ENCODE results near the gene ZBTB40.
A peak's percentile ranks its signal among the peaks of the same experiment; 100 is the strongest.

Gene ZBTB40

DNA sequence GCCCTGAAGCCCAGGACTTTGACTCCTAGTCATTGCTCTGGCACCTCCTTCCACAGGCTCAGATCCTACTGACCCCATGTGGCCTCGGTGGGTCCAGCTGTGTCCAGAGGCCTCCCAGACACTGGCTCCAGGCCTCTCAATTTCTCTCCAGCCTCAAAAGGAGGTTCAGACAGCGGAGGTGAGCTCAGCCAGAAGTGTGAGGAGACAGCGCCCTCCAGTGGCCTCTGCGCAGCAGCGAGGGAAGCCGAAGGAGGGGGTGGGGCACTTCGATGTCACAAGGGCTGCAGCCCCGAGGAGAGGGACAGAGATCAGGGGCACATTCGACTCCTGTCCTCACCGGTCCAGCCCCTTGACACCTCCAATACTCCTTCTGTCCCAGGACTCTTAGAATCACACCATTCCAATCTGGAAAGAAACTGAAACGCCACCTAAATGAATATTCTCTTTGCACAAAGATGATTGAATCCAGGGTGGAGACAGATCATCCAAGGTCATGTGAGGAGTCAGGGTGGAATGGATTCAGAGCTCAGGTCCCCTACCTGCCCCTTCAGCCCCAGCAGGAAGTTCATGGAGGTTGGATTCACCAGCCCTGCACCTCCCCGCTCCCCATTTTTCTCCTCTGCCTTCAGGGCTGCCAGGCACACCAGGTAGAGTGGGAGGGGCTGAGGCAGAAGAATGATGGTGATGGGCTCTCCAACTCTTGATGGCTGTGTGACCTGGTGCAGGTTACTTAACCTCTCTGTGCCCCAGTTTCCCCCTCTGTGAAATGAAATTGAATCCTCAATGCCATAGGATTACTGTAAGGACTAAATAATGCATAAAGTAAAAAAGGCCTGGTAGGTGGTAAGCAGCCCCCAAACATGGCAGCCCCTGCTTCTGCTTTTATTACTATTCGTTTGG, 34.8 kb upstream of the ZBTB40 start (continued):
- TF ChIP-seq KLF17 (tag by site-specific recombination; IDR thresholded peaks at IDR 0.05) (peak; percentile 70), ZNF837 (tag by site-specific recombination; IDR thresholded peaks at IDR 0.05) (no peak), ZNF2 (tag by site-specific recombination; IDR thresholded peaks at IDR 0.05) (peak; percentile 57; the same call in 1 of the 2 replicates), TRIM28 (IDR thresholded peaks at IDR 0.05; ENCODE audit: borderline replicate concordance, low read length) (0 out of 2 replicates have a peak, but pooled peaks have one; percentile 17), ZFHX2 (tag by site-specific recombination; conservative IDR thresholded peaks at IDR 0.05) (0 out of 2 replicates have a peak, but pooled peaks have one; percentile 21), ZNF521 (tag by site-specific recombination; IDR thresholded peaks at IDR 0.05) (no peak), KLF16 (tag by site-specific recombination; IDR thresholded peaks at IDR 0.05) (peak; percentile 84), ZNF561 (tag by site-specific recombination; IDR thresholded peaks at IDR 0.05; ENCODE audit: borderline replicate concordance) (no peak), SALL2 (tag by site-specific recombination; IDR thresholded peaks at IDR 0.05; ENCODE audit: borderline replicate concordance) (no peak), ZNF394 (tag by site-specific recombination; IDR thresholded peaks at IDR 0.05; ENCODE audit: borderline replicate concordance) (peak; percentile 42; the same call in 1 of the 2 replicates), ZBTB17 (tag by site-specific recombination; IDR thresholded peaks at IDR 0.05) (peak; percentile 60), ZFP69B (tag by site-specific recombination; IDR thresholded peaks at IDR 0.05) (peak; percentile 56; the same call in 1 of the 2 replicates), PATZ1 (tag by site-specific recombination; IDR thresholded peaks at IDR 0.05) (peak; percentile 48; the same call in 1 of the 2 replicates), KLF10 (tag by site-specific recombination; IDR thresholded peaks at IDR 0.05) (peak; percentile 50; the same call in 1 of the 2 replicates), ZSCAN30 (tag by site-specific recombination; IDR thresholded peaks at IDR 0.05) (peak; percentile 93), ZBTB8A (tag by site-specific recombination; IDR thresholded peaks at IDR 0.05) (0 out of 2 replicates have a peak, but pooled peaks have one; percentile 30)
- TF ChIP-seq, protein P1, sequence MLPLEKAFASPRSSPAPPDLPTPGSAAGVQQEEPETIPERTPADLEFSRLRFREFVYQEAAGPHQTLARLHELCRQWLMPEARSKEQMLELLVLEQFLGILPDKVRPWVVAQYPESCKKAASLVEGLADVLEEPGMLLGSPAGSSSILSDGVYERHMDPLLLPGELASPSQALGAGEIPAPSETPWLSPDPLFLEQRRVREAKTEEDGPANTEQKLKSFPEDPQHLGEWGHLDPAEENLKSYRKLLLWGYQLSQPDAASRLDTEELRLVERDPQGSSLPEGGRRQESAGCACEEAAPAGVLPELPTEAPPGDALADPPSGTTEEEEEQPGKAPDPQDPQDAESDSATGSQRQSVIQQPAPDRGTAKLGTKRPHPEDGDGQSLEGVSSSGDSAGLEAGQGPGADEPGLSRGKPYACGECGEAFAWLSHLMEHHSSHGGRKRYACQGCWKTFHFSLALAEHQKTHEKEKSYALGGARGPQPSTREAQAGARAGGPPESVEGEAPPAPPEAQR (tag by site-specific recombination; IDR thresholded peaks at IDR 0.05) = 0 out of 2 replicates have a peak, but pooled peaks have one; percentile 20
- TF ChIP-seq, protein P2, sequence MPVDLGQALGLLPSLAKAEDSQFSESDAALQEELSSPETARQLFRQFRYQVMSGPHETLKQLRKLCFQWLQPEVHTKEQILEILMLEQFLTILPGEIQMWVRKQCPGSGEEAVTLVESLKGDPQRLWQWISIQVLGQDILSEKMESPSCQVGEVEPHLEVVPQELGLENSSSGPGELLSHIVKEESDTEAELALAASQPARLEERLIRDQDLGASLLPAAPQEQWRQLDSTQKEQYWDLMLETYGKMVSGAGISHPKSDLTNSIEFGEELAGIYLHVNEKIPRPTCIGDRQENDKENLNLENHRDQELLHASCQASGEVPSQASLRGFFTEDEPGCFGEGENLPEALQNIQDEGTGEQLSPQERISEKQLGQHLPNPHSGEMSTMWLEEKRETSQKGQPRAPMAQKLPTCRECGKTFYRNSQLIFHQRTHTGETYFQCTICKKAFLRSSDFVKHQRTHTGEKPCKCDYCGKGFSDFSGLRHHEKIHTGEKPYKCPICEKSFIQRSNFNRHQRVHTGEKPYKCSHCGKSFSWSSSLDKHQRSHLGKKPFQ (tag by site-specific recombination; IDR thresholded peaks at IDR 0.05) = no peak

DNA sequence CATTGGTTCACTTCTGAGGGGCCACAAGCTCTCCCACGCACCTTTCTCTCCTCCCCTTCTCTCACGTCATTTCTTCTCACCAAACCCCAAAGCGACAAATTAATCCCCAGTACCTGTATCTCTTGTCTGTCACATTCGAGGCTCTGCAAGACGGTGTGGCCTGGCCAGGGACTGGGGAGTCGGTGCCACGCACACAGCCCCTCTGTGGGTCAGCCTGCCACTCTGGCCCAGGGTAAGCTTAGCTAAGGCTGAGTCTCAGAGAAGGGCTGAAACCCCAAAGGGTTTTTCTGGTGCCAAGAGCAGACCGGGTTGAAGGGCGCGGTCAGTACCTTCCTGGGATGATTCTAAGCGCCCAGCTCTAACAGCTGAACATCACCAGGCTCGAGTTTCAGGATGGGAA, 34.2 kb upstream of the ZBTB40 start:
- POLR2A ChIA-PET = no interaction called here
- Histone ChIP-seq H3K9me3 (ENCODE audit: control insufficient read depth, insufficient read depth, low read depth, low read length) (no peaks in the 10 kb centered on the region), H3K4me3 (ENCODE audit: low read depth, low read length) (no peak overlapping the region), H3K27ac (ENCODE audit: extremely low read depth, low read depth, low read length) (no peak overlapping the region), H3K36me3 (ENCODE audit: control insufficient read depth in 2 of 2, insufficient read depth in 1 of 2, low read length in 2 of 2) (no peaks in the 10 kb centered on the region), H3K4me1 (ENCODE audit: control insufficient read depth, insufficient read depth, low read length) (peaks cover 5% of the 10 kb centered on the region; the same call in 1 of the 2 replicates)
- CTCF ChIA-PET = interaction anchor here (0.6 to 4.9 kb wide), 18 partner anchors 13 to 1152 kb away, joined by 3 to 61 read pairs (median 6); partner anchors contain the start of gene C1QC
- TF ChIP-seq ZIC2 (tag by site-specific recombination; IDR thresholded peaks at IDR 0.05) = no peak
- TF ChIP-seq BCL6B (tag by site-specific recombination; IDR thresholded peaks at IDR 0.05) = no peak
- TF ChIP-seq ZNF221 (tag by site-specific recombination; IDR thresholded peaks at IDR 0.05; ENCODE audit: borderline replicate concordance) = no peak
- TF ChIP-seq YY2 (tag by site-specific recombination; IDR thresholded peaks at IDR 0.05) = no peak
- TF ChIP-seq SETDB1 (IDR thresholded peaks at IDR 0.05; ENCODE audit: insufficient read length, low read length) = no peak
- no peak for TF ChIP-seq ZNF341 (tag by site-specific recombination; IDR thresholded peaks at IDR 0.05; ENCODE audit: low read depth)
- TF ChIP-seq, protein P2 (tag by site-specific recombination; IDR thresholded peaks at IDR 0.05) = no peak
- no peak for TF ChIP-seq ZFP69B (tag by site-specific recombination; IDR thresholded peaks at IDR 0.05)
- no peak for TF ChIP-seq ZNF274 (IDR thresholded peaks at IDR 0.05; ENCODE audit: low read length)
- TF ChIP-seq ZNF274 (tag by site-specific recombination; IDR thresholded peaks at IDR 0.05; ENCODE audit: borderline replicate concordance) = no peak
